ENCODE results near the gene FBXL13. TPM values are rescaled to one million over a fixed set of nuclear protein-coding genes. Genes with fewer than 3 reads are reported as not detected.

FBXL13 gene
- total RNA-seq, 3 donors from 2014 or later (not counting 1 experiment from before 2014, with no cell fraction given), result 0.70 to 0.89 (median 0.85) TPM

DNA sequence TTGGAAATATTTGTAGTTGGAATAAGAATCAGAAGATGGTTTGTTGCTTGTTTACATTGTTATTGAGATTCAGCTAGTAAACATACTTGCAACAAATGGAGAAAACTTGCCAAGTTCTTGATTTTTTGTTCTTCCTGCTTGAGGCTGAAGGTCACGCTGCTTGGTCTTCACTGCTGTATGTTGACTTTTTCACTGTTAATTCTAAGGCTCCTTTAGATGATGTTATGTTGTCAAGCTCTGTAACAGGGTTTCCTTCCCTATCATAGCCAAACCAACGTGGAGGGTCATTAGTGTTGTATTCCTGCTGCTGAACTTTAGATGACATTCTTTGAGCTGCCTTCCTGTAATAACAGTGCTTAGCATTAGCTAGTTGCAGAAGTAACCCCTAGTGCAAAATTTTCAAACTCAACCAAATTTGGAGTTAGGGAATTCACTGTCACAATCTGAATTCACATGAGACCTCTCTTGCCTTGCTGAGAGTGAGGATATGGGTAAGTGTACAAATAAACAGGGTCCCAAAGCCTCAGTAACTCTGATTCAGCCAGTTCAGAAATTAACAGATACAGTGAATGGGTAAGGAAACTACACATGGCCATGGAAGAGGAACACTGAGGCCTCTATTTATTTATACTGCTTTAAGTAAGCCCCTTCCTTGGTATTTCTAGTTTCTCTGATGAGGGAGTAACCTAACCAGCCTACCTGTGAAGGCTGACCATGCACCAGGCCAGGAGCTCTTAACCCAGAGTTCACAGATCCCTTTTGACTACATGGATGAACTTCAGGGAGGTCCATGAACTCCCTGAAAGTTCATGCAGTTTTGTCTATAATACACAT lies 261.2 kb downstream of the FBXL13 start:
- no peaks in the 10 kb centered on the region for H3K9me3 Mint-ChIP-seq
- H3K27me3 Mint-ChIP-seq (ENCODE audit: low read depth in 2 of 2), result no peaks in the 10 kb centered on the region
- H3K27ac Mint-ChIP-seq, result no peak overlapping the region
- Histone ChIP-seq H3K36me3 (ENCODE audit: control insufficient read depth, insufficient read depth, low read length) (no peaks in the 10 kb centered on the region), H3K4me1 (ENCODE audit: control insufficient read depth, insufficient read depth, low read length) (no peaks in the 10 kb centered on the region), H3K27me3 (ENCODE audit: control insufficient read depth, insufficient read depth, low read length) (no peaks in the 10 kb centered on the region), H3K4me3 (ENCODE audit: low read length) (no peak overlapping the region), H3K27ac (ENCODE audit: low read length) (no peak overlapping the region), H3K9me3 (ENCODE audit: control insufficient read depth, insufficient read depth, low read length) (no peaks in the 10 kb centered on the region)
- ATAC-seq (no peak), DNase-seq (no peak)
- no peaks in the 10 kb centered on the region for H3K36me3 Mint-ChIP-seq
- H3K4me3 Mint-ChIP-seq, result no peak overlapping the region
- 69% methylated on average over 2 of the region's 2 CpGs for WGBS (ENCODE audit: insufficient coverage)
- H3K4me1 Mint-ChIP-seq, result no peaks in the 10 kb centered on the region
- TF ChIP-seq, protein P1, sequence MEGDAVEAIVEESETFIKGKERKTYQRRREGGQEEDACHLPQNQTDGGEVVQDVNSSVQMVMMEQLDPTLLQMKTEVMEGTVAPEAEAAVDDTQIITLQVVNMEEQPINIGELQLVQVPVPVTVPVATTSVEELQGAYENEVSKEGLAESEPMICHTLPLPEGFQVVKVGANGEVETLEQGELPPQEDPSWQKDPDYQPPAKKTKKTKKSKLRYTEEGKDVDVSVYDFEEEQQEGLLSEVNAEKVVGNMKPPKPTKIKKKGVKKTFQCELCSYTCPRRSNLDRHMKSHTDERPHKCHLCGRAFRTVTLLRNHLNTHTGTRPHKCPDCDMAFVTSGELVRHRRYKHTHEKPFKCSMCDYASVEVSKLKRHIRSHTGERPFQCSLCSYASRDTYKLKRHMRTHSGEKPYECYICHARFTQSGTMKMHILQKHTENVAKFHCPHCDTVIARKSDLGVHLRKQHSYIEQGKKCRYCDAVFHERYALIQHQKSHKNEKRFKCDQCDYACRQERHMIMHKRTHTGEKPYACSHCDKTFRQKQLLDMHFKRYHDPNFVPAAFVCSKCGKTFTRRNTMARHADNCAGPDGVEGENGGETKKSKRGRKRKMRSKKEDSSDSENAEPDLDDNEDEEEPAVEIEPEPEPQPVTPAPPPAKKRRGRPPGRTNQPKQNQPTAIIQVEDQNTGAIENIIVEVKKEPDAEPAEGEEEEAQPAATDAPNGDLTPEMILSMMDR (IDR thresholded peaks at IDR 0.05), result no peak
- intact Hi-C loops (cut with micrococcal nuclease), result no loop called here

DNA sequence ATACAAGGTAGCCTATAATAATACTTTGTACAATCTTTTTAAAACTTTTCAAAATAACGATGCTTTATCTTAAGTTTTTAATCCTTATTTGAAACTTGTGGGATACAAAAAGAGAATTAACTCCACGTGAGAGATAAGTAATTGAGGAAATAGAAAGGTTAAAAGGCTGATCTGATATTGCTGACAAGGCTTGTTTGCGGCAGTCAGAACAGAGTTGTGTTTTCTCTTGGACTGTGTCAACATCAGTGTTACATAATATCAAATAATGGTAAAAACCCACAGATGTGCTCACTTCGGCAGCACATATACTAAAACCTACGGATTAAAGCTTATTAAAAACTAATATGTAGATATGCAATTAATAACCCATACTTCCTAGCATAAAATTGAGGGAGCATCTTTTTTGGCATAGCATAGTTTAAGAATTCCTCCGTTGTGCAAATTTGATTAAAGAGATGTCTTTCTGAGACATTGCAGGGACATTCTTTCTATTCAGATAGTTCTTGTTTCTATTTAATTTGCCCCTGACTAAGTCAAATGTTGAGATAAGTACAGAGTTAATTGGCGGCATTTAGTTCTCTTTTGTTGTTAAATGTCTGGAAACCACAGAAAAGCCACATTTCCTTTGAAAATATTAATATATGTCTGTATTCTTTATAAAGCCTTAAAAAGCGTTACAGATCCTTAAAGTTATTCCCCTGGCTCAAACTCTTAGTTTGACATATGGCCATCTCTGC lies 262.5 kb downstream of the FBXL13 start:
- Mint-ChIP-seq H3K27me3 (ENCODE audit: low read depth in 2 of 2) (no peaks in the 10 kb centered on the region), H3K27ac (no peak overlapping the region), H3K36me3 (no peaks in the 10 kb centered on the region), H3K4me3 (no peak overlapping the region), H3K9me3 (no peaks in the 10 kb centered on the region), H3K4me1 (no peaks in the 10 kb centered on the region)
- 23% methylated on average over 3 of the region's 8 CpGs for WGBS (ENCODE audit: insufficient coverage)
- no peak for ATAC-seq
- DNase-seq, result no peak
- no peaks in the 10 kb centered on the region for H3K4me1 ChIP-seq (ENCODE audit: control insufficient read depth, insufficient read depth, low read length)
- no peaks in the 10 kb centered on the region for H3K27me3 ChIP-seq (ENCODE audit: control insufficient read depth, insufficient read depth, low read length)
- H3K27ac ChIP-seq (ENCODE audit: low read length), result no peak overlapping the region
- H3K36me3 ChIP-seq (ENCODE audit: control insufficient read depth, insufficient read depth, low read length), result no peaks in the 10 kb centered on the region
- TF ChIP-seq, protein P1 (IDR thresholded peaks at IDR 0.05), result no peak
- intact Hi-C loops (cut with micrococcal nuclease), result no loop called here
- H3K9me3 ChIP-seq (ENCODE audit: control insufficient read depth, insufficient read depth, low read length), result no peaks in the 10 kb centered on the region
- H3K4me3 ChIP-seq (ENCODE audit: low read length), result no peak overlapping the region

DNA sequence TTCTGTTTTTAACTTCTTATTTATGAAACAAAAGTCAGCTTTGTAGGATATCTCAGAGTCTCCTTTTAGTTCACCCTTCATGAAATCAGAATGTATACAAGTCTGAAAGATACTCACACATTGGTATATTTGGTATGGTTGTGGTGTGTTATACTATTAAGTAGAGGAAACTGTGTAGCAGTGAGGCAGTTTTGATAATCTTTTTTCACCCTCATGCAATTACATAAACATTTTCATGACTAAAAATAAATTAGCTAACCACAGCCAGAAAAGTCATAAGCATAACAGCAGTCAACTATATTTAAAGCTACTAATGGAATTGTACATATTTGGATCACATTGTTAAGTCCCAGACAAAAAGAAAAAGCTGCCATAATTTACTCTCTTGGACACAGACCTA lies 263.7 kb downstream of the FBXL13 start:
- Mint-ChIP-seq H3K9me3 (no peaks in the 10 kb centered on the region), H3K4me3 (no peak overlapping the region), H3K27ac (no peak overlapping the region), H3K36me3 (no peaks in the 10 kb centered on the region), H3K27me3 (ENCODE audit: low read depth in 2 of 2) (no peaks in the 10 kb centered on the region), H3K4me1 (no peaks in the 10 kb centered on the region)
- Histone ChIP-seq H3K4me1 (ENCODE audit: control insufficient read depth, insufficient read depth, low read length) (no peaks in the 10 kb centered on the region), H3K9me3 (ENCODE audit: control insufficient read depth, insufficient read depth, low read length) (no peaks in the 10 kb centered on the region), H3K4me3 (ENCODE audit: low read length) (no peak overlapping the region), H3K36me3 (ENCODE audit: control insufficient read depth, insufficient read depth, low read length) (no peaks in the 10 kb centered on the region), H3K27ac (ENCODE audit: low read length) (no peak overlapping the region), H3K27me3 (ENCODE audit: control insufficient read depth, insufficient read depth, low read length) (no peaks in the 10 kb centered on the region)
- intact Hi-C loops (cut with micrococcal nuclease), result no loop called here
- ATAC-seq, result no peak
- TF ChIP-seq, protein P1 (IDR thresholded peaks at IDR 0.05), result no peak
- DNase-seq, result no peak
